GM21390 (cell line): ENCODE measurements around the gene RGS12.
"Not testable (repeated sequence)": the region's sequence is repeated elsewhere in the genome, so short reads cannot be mapped to it uniquely, and the experiment has no call there.

Experiments used
- ATAC-seq: cut with Tn5 transposase; IDR thresholded peaks from one replicate; pipeline ENCODE4 v1.9.1; 2021; ENCODE audit not compliant: unreplicated experiment

RGS12 gene

DNA sequence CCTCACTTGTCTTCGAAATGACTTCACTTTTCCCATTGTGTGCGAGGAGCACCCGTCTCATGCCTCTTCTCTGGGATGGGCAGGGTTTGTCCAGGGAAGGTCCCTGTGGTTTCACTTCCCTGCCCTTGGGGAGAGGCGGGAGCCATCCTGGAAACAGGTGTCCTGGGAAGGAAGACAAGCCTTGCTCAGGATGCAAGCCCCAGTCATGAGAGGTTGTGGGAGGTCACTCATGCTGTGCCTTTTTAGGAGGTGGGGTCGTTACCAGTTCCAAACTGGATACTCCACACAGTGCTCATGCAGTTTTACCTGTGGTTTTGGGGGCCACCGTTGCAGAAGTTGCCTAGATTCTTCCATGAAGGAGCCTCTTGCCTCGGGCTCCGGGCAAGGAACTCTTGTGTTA is 3.8 kb downstream of the RGS12 start:
- ATAC-seq, result no peak

DNA sequence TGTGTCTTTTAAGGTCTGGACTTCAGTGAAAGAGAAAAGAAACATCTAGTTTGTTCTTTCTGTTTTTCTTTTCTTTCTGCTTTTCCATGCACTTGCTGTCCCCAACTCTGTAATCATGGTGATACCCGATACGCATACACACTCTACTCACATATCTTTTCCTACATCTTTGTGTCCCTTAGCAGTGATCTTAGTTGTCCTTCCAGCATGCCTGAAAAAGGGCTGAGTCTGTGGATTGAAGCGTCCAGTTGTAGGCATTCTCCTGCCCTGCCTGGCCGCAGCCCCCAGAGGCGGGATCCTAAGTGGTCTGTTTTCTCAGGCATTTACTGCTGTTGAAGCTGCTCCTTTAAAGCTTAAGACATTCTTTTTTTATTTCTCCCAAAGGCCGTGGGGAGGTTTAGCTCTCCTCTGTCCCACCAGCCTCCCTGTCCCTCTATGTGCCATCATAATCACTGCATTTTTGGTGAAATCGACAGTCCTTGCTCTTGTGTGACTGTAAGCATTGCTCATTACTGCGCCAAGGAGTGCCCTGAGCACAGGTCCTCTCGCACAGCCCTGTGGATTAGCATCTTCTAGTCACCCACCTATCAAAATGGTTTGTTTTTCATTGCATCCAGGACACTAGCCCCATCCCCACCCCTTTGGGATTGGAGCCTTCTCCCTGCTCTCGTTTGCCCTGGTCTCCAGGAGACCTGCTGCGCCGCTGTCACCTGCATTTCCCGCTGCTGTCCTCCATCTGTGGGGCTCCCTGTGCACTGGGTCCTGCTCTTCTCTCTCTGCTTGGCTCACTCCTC is 4.4 kb downstream of the RGS12 start:
- ATAC-seq, result no peak

DNA sequence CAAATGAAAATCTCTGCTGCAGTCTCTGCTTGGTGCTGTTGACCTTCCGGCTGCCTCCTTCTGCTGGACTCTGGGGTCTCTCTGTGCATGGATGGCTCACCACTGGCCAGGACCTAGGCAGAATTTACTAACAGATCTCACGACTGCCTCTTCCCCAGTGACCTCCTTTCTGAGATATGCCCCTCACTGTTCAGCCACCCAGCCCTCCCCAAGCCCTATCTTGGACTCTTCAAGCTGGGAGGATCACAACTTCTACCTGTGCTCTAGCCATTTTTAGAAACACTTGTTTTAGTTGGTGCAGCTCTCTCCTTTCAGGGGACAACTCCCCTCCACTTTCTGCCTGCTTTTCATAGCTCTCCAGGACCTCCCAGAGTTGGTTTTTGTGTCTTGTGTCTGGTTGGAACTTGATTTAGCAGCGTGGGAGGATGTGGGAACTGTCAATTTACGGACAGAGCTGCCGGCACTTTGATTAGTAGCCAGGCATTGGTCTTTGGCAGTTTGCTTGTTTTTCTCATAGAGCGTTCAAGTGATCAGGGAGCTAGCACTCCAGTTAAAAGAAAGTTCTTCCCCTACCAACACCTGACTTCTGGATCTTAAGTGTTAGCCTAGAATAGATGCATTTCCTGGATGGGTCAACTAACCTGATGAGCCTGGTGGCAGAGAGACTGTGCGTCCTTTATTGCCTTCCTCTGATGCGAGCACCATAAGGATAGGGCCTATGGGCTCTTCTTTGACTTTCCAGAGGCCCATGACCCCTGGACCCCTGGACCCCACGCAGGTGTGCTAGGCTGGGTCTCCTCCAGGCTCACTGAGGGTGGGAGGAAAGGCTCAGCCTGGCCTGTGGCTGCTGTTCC is 6.5 kb downstream of the RGS12 start:
- no peak for ATAC-seq

DNA sequence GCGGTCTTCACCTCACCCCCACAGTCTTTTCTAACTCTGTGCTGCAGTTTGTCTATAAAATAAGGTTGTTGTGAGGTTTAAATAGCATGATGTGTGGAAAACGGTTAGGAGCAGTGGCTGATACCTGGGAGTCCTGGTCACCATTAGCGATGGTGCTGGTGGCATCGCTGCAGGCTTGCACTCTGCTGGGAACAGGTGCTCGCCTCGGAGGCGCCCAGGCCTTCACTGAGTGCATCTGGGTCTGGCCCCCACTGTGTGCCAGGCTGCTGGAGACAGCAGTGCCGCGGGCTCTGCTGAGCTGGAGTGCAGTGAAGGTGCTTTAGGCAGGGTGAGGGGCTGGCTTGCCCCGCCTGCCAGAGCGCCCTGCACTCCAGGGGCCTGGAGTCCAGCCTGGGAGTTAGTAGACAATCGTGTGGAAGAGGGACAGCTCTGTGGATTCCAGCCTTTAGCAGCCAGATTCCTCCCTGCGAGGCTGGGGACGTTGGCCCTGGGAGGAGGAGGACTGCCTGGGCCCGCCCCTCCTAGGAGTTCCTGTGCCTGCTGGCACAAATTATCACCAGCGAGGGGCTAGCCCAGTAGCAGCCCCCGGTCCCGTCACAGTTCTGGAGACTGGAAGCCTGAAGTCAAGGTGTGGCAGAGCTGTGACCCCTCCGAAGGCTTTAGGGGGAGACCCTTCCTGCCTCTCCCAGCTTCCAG is 7.3 kb downstream of the RGS12 start:
- ATAC-seq, result no peak

DNA sequence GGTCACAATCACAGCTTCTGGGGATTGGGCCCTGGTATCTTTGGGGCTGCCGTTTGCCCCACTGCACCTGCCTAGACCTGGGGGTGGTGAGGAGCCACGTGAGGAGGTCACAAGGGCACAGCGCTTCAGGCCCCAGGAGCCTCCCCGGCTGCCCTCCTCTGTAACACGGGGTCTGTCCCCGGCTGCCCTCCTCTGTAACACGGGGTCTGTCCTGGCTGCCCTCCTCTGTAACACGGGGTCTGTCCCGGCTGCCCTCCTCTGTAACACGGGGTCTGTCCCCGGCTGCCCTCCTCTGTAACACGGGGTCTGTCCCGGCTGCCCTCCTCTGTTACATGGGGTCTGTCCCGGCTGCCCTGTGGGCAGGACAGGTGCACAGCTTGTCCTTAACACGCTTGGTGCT is 8.1 kb downstream of the RGS12 start:
- not testable (repeated sequence) for ATAC-seq

DNA sequence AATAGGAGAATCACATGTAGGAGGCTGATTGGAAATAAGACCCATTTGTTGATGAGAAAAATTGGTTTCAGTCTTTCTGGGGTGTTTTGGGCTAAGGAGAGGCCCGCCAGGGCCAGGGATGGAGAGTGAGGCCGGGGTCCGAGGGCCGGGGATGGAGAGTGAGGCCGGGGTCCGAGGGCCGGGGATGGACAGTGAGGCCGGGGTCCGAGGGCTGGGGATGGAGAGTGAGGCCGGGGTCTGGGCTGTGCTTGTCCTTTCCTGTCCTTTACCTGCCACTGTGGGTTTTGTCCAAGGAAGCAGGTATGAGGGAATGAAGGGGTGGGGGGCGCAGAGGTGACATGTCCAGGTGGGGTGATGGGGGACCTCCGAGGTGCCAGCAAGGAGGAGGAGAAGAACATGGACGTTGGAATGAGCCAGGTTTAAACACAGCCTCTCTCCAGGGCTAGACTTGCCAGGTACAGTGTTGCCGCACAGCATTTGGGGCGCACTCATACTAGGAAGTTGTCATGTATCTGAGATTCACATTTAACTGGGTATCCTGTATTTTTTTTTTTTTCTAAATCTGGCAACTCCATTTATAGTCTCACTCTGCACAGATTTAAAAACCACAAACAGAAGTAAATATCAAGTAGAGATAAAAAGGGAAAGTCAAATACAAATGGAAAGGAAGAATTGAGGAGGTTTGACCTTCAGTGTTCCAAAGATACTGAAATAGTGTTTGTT is 8.8 kb downstream of the RGS12 start:
- ATAC-seq, result no peak

DNA sequence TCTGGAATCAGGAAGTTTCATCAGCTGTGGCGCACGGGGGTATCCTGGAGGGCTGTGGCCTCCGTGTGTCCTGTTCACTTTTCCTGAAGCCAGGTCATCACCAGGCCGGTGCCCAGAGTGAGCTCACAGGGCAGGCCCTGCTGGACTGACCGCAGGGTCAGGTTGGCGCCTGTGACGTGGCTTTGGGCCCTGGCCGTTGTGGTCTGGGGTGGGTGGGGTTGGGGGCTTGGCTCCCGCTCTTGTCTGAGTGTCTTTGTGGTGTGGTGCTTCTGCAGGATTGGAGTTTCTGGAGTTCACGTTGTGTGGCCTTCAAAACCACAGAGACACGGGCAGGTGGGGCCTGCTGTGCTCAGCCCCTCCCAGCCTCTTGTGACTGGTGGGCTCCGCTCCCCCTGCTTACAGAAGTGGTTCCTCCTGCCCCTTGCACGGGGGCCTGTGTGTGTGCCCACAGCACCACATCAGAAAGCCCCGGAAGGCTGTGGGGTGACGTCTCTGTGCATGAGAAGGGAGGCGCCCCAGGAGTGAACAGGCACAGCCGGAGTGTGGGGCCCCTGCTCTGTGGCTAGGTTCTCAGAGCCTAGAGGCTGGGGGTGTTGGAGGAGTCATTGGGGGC is 9.5 kb downstream of the RGS12 start:
- ATAC-seq, result no peak

DNA sequence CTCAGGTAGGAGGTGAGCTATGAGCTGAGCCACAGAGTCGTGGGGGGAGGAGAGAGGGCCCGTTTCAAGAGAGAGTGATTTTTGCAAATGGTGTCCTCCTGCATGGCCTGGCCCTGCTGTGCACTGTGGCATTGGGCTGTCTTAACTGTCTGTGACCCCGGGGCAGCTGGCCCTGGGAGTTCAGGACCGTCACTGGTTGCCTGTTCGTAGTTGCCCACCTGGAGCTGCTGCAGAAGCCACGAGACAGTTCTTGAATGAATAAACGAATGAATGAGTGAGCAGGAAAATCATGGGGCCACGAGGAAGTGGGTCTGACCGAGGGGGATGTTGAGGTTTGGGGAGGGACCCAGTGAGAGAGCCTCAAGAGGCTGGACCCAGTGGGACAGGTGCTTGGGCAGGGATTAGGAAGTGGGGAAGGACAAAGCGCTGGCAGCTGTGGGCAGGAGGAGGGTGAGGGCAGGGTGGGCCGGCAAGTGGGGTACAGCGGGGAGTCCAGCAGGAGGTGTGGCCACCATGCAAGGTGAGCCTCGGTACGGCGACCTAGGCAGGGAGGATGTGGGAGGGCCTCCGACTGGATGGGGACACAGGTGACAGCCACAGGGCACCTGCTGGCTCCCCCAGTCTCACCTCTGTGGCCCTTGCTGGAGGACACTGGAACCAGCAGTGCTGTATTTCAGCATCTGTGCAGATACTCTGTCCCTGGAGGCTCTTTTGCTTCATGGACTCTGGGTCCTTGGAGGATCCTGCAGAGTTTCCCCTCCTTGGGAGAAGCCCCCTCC is 10.2 kb downstream of the RGS12 start:
- ATAC-seq, result no peak

DNA sequence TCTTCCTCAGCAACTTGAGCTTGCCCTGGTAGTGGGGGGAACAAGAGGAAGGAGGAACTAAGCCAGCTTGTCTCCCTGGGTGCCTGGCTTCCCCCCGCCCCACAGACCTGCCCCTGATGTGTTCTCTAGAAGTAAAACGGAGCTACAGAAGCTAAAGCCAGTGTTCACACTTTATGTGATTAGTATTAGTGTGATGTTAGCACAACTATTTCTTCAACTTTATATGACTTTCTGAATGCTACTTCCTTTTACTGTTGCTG is 10.7 kb downstream of the RGS12 start:
- no peak for ATAC-seq

DNA sequence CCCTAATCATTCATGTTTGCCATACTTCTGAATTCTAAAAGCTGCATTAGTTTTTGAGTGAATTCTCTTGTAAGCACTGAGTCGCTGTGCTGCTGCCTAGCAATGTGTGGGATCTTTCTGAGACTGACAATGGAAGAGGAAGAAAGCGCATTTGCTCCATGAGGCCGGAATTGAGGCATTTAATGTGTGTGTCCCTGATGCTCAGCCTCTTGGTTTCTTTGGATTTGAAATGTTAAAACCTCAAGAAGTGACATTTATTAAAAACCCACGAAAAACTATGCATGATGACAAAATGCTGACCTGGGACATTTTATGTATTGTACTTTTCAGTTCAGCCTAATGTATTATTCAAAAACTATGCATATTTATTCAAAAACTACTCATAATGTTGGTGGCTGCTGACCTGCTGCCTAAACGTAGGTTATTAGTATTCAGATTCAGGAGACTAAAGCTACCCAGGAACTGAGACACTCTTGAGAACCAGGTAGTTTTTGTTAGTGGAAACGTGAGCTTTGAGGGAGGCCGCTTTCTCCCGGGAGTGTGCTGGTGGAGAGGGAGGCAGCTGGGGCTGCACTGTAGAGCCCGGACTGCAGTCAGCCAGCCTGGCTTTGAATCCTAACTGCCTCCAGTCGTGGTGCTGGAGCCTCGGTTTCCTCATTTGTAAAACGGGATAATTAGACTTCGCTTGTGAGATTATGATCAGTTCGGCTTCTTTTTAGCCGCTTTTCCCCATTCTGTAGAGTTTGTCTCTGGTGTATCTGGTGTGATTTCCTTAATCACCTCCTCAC is 11.3 kb downstream of the RGS12 start:
- no peak for ATAC-seq

DNA sequence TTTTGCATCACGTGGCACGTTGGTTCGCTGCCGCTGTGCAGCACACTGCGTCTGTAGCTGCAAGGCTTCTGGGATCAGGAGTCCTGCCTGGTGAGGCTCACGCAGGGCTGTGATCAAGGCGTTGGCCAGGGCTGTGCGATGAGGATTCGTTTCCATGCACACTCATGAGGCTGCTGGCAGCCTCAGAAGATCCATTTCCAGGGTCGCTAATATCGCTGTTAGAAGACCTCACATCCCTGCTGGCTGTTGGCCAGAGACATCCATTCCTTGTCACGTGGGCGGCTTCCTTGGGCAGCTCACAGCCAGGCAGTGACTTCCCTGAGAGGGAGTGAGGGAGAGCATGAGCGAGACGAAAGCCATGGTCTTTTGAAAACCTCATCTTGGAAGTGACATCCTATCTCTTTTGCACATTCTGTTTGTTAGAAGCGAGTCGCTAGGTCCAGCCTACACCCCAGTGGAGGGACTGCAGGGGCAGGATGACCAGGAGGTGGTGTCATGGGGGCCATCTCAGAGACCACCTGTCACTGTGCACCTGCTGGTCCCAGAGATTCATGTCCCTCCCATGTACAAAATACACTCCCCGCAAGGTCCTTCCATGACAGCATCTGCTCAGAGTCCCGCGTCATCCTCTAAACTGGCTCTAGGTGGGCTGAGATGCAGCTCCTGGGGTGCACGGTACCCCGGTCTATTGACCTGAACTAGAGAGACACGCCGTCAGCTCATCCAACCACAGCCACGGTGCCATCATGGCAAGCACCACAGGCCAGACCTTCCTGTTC is 12.2 kb downstream of the RGS12 start:
- no peak for ATAC-seq

DNA sequence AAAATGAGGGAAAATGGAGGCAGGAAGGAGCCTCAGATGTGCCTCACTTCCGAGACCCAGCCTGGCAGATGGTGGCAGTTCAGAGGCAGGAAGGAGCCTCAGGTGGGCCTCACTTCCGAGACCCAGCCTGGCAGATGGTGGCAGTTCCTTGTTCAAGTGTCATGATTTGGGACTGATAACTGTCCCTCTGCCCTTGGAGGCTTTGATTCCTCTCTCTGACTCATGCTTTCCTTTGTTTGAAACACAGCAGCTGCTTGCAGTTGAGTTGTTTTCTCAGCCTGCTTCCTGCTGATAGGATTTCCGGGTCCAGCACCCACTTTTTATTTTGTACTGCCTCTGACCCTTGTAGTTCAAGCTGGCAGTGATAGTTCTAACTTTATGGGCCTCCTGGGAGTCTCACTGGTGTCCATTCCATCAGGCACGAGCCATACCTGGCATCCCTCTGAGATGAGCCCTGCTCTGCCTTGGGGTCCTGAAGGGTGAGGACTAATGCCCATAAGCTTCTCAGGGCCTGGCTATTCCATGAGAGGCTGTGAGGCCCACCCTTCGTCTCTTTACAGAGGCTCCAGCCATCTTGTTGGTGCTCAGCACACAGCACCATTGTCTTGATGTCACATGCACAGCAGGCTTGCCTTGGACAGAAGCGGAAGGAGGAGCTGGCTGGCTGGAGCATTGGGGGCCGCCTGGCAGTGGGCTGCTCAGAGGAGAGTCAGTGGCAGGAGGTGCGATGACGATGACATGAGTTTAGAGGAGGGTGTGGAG is 13.0 kb downstream of the RGS12 start:
- no peak for ATAC-seq

DNA sequence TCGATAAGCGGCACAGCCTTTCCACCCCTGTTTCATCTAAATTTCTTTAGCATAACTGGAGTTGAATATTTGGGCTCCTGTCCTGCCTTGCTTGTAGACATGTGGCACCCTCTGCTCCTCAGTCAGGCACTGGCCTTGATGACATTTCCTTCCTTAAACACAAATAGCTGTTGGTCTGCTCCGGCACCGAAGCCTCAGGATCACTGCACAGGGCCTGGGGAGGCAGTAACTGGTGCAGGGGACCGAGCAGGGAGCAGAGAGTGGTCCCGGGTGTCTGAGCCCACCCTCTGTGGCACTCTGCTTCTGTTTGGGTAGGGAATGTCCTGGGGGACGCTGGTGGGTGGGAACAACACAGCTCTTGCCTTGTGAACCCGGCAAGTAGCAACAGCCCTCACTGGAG is 13.6 kb downstream of the RGS12 start:
- no peak for ATAC-seq

DNA sequence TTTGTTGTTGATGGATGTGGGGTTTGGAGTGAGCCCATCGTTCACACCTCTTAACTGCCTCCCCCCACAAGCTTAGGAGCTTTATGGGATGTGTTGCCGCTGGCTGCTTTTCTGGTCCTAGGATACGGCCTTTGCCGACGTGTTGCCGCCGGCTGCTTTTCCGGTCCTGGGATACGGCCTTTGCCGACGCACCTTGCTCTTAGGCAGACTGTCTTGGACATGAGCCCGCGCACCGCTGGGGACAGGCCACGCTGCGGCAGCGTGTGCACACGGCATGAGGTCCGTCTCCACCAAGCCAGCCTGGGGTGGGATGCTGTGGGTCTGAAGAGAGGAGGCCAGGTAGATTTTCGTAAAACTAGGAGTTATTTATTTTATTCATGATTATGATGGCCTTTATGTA is 14.2 kb downstream of the RGS12 start:
- no peak for ATAC-seq

DNA sequence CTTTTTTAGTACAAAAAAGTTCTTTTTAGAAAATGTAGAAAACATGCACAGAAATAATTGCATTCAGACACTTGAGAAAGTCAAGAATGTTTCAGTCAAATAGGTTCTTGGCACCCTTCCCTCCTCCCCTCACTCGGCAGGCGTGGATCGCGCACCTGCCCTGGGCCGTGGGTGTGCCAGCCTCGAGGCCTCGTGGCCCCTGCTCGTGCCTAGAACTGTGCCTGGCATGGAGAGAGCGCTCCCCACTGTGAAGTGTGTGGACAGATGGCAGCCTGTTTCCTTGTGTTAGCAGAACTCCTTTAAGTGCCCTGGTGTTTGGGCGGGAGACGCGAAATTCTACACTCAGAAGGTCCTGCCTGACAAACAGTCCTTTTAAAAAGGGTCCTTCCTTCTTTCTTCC is 14.7 kb downstream of the RGS12 start:
- ATAC-seq, result no peak

DNA sequence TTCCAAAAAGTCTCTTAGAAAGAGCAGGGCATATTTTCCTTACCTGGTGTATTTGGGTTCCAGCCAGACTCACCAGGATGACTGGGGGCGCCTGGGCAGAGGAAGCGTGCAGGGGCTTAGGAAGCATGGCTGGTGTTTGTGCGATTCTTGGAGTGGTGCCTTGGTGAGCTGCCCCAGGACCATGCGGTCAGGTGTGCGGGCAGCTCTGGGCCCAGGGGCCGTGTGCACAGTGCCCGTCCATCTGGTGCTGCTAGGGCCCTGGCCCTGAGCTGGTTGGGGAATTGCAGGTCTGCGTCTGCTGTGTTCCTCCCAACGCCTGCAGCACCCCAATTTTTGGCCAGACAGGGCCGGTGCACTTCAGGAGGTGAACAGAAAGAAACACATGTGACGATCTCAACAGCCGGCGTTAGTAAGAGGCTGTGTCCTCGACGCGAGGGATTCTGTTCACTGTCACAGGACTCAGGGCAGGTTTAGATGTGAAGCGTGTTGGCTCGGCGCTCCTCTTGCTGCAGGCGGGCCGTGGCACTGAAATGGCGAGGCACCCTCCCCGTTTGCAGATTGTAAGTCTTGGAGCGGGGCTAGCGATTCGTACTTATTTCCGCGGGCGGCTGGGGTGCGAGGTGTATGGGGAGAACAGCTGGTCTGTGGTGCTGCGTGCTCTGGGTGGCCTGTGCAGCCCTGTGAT is 15.2 kb downstream of the RGS12 start:
- ATAC-seq, result no peak

DNA sequence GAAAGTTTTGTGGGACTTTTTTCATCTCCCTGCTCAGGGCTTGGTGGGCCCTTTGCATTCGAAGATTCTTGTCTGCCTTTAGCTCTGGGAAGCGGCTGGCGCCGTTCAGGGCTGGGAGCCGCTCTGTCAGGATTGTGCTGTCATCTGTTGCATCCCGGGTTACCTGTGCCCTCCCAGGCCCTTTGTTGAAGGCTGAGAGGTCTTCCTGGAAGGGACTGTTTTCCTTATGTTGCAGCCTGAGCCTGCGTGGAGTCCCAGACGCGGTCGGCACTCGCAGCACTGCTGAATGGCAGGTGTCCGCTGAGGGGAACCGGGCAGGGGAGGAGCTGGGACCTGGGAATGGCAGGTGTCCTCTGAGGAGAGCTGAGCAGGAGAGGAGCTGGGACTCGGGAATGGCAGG is 15.9 kb downstream of the RGS12 start:
- ATAC-seq, result no peak
